IMR-90 (cell line): ENCODE measurements around the gene C10orf105. TPM values are rescaled to one million over a fixed set of nuclear protein-coding genes. Genes with fewer than 3 reads are reported as not detected.
A peak's percentile ranks its signal among the peaks of the same experiment; 100 is the strongest.

Experiments
- ATAC-seq: fragments of 200-7000 bp; cut with Tn5 transposase; 2 replicates; pipeline ENCODE4 v1.9.1; 2020; ENCODE audit warnings: low read depth, mild to moderate bottlenecking, moderate library complexity
- BruUV-seq: library from RNA; stranded (reverse); fragments of 400-500 nt; replicated peaks from 2 replicates; lab custom pipeline; 2021; lab: Mats Ljungman, UMichigan
- CTCF ChIA-PET: fragments of 300-600 bp; formaldehyde crosslinking; extraction: SDS; loops from one replicate; lab custom pipeline; 2021; ENCODE audit warnings: antibody characterized with exemption; lab: Yijun Ruan, JAX
- POLR2A ChIA-PET: fragments of 300-600 bp; sonication (Branson Sonifier 250); formaldehyde crosslinking; loops from one replicate; lab custom pipeline; 2022; ENCODE audit warnings: antibody characterized with exemption; ENCODE audit not compliant: unreplicated experiment; lab: Charles Lee
- DNase-seq: peaks from one replicate; pipeline ENCODE4 v3.0.0; 2013
- H2AFZ ChIP-seq: replicated peaks from 2 replicates; pipeline ENCODE3; 2013; ENCODE audit warnings: low read length, mild to moderate bottlenecking; ENCODE audit not compliant: poor library complexity
- H2AK5ac ChIP-seq: 2 replicates; pipeline ENCODE4 v1.6.1; 2013; ENCODE audit warnings: low read depth, low read length, inconsistent platforms
- H2AK9ac ChIP-seq: replicated peaks from 2 replicates; pipeline ENCODE3; 2013; ENCODE audit warnings: mild to moderate bottlenecking, low read depth, low read length, moderate library complexity; ENCODE audit not compliant: poor library complexity
- H2BK120ac ChIP-seq: 2 replicates; pipeline ENCODE4 v1.6.1; 2013; ENCODE audit warnings: low read depth, low read length, inconsistent platforms
- H2BK15ac ChIP-seq: 3 replicates; pipeline ENCODE4 v1.6.1; 2013; ENCODE audit warnings: low read depth, low read length, inconsistent platforms
- H2BK20ac ChIP-seq: 2 replicates; pipeline ENCODE4 v1.6.1; 2013; ENCODE audit warnings: low read depth, mild to moderate bottlenecking, inconsistent platforms, low read length, moderate library complexity
- H2BK5ac ChIP-seq: 2 replicates; pipeline ENCODE4 v1.6.1; 2013; ENCODE audit warnings: mild to moderate bottlenecking, low read depth, low read length, inconsistent platforms; ENCODE audit not compliant: poor library complexity, severe bottlenecking
- H3K14ac ChIP-seq: replicated peaks from 2 replicates; pipeline ENCODE4 v1.6.1; 2013; ENCODE audit warnings: low read depth, low read length, inconsistent platforms
- H3K18ac ChIP-seq: 2 replicates; pipeline ENCODE4 v1.6.1; 2013; ENCODE audit warnings: low read depth, low read length, control low read depth
- H3K23ac ChIP-seq: 2 replicates; pipeline ENCODE4 v1.6.1; 2013; ENCODE audit warnings: low read depth, low read length, inconsistent platforms
- H3K27ac ChIP-seq: 2 replicates; pipeline ENCODE4 v1.5.1; 2013; ENCODE audit warnings: mild to moderate bottlenecking, control low read depth, low read length; ENCODE audit not compliant: insufficient read depth
- H3K27me3 ChIP-seq: 2 replicates; pipeline ENCODE4 v1.6.1; 2013; ENCODE audit warnings: low read length; ENCODE audit not compliant: control insufficient read depth, insufficient read depth
- H3K36me3 ChIP-seq: 2 replicates; pipeline ENCODE4 v1.6.1; 2013; ENCODE audit warnings: low read length, mixed read lengths; ENCODE audit not compliant: control insufficient read depth, insufficient read depth
- H3K4ac ChIP-seq: 2 replicates; pipeline ENCODE4 v1.6.1; 2013; ENCODE audit warnings: low read depth, low read length, inconsistent platforms
- H3K4me1 ChIP-seq: 2 replicates; pipeline ENCODE4 v1.6.1; 2013; ENCODE audit warnings: low read length, mixed read lengths; ENCODE audit not compliant: control insufficient read depth, insufficient read depth
- H3K4me2 ChIP-seq: 2 replicates; pipeline ENCODE4 v1.6.1; 2013; ENCODE audit warnings: low read depth, mild to moderate bottlenecking, control low read depth, low read length, moderate library complexity
- H3K4me3 ChIP-seq: 2 replicates; pipeline ENCODE4 v1.5.1; 2013; ENCODE audit warnings: low read depth, mild to moderate bottlenecking, control low read depth, low read length, moderate library complexity; ENCODE audit not compliant: insufficient read depth
- H3K56ac ChIP-seq: 2 replicates; pipeline ENCODE4 v1.6.1; 2013; ENCODE audit warnings: low read length, inconsistent platforms; ENCODE audit not compliant: insufficient read depth; ENCODE audit errors: extremely low read depth
- H3K79me1 ChIP-seq, 2 experiments: 2 replicates each; pipeline ENCODE4 v1.6.1; 2013; ENCODE audit warnings: low read length in 2 of 2, inconsistent platforms in 1 of 2, low read depth in 1 of 2
- H3K9ac ChIP-seq: 2 replicates; pipeline ENCODE4 v1.6.1; 2013; ENCODE audit warnings: low read depth, low read length, control low read depth
- H3K9me1 ChIP-seq: 2 replicates; pipeline ENCODE4 v1.6.1; 2013; ENCODE audit warnings: low read length, inconsistent platforms; ENCODE audit not compliant: insufficient read depth
- H3K9me3 ChIP-seq: 2 replicates; pipeline ENCODE4 v1.6.1; 2013; ENCODE audit warnings: low read length; ENCODE audit not compliant: control insufficient read depth, insufficient read depth
- H4K20me1 ChIP-seq: 2 replicates; pipeline ENCODE4 v1.6.1; 2013; ENCODE audit warnings: low read length, inconsistent platforms; ENCODE audit not compliant: insufficient read depth
- H4K5ac ChIP-seq: 2 replicates; pipeline ENCODE4 v1.6.1; 2013; ENCODE audit warnings: mild to moderate bottlenecking, low read depth, low read length, control low read depth
- H4K8ac ChIP-seq, 2 experiments: 2 replicates each; pipeline ENCODE4 v1.6.1; 2013; ENCODE audit warnings: low read depth in 2 of 2, low read length in 2 of 2, control low read depth in 1 of 2, inconsistent platforms in 1 of 2
- H4K91ac ChIP-seq: 2 replicates; pipeline ENCODE4 v1.6.1; 2013; ENCODE audit warnings: low read depth, low read length, inconsistent platforms; ENCODE audit not compliant: insufficient read depth
- BHLHE40 ChIP-seq: fragments of 150-350 bp; IDR thresholded peaks from 2 replicates; pipeline ENCODE4 v1.6.1; 2016; ENCODE audit warnings: mild to moderate bottlenecking, low read depth, low read length
- POLR2A ChIP-seq: IDR thresholded peaks from 2 replicates; pipeline ENCODE4 v1.6.1; 2012; ENCODE audit warnings: mild to moderate bottlenecking, low read depth, low read length
- WGBS, 2 experiments: methylation state at CpG; one replicate each; pipeline versions ENCODE4 v1.1.5 to v1.1.7; 2013; ENCODE audit warnings: missing lambda C conversion rate in 2 of 2; ENCODE audit not compliant: insufficient read length in 1 of 2; ENCODE audit errors: extremely low coverage in 2 of 2; 5-methylcytosine and 5-hydroxymethylcytosine counted together
- dilution Hi-C: fragments of 300-500 bp; cut with HindIII; formaldehyde crosslinking; loops from one replicate; pipeline ENCODE4 v1.14.3; 2018; ENCODE audit warnings: low sequenced_read_pairs; ENCODE audit not compliant: unreplicated experiment
- in situ Hi-C: fragments of 300-500 bp; cut with MboI; formaldehyde crosslinking; loops from 3 replicates; pipeline ENCODE4 v1.14.3; 2019; ENCODE audit warnings: low sequenced_read_pairs, inconsistent platforms, mixed read lengths
- intact Hi-C: fragments of 100-400 bp; cut with micrococcal nuclease; formaldehyde crosslinking; loops from 2 replicates; pipeline ENCODE4 v1.10.0; 2022
- polyA plus RNA-seq, 3 experiments: library from polyadenylated mRNA; depleted of rRNA; stranded (reverse); fragments of >200 nt; gene quantifications; 2 replicates each; pipeline ENCODE4 v1.2.3, GENCODE V29; 2012; ENCODE audit warnings: low replicate concordance in 1 of 3
- total RNA-seq: library from RNA; depleted of rRNA; stranded (reverse); fragments of >200 nt; gene quantifications from 2 replicates; pipeline ENCODE4 v1.2.3, GENCODE V29; 2012

C10orf105 gene
- total and polyA plus RNA-seq, 2 of the 4 experiments (the other 2 are of a cell fraction) = under 0.01 TPM; not detected in 1

- Histone ChIP-seq H2BK5ac (no peak overlapping the region), H4K8ac (no peak overlapping the region), H2AK9ac (peak overlapping the region; percentile 58), H3K9me1 (no peaks in the 10 kb centered on the region), H3K27ac (no peak overlapping the region), H2AK5ac (no peak overlapping the region), H3K4ac (no peak overlapping the region), H3K14ac (no peak overlapping the region), H3K36me3 (no peaks in the 10 kb centered on the region), H2AFZ (no peak overlapping the region), H3K23ac (no peak overlapping the region), H3K56ac (no peak overlapping the region), H3K27me3 (peaks cover 15% of the 10 kb centered on the region; the same call in 1 of the 2 replicates), H2BK15ac (no peak overlapping the region), H3K4me2 (no peak overlapping the region), H4K5ac (no peak overlapping the region), H3K18ac (no peak overlapping the region), H3K4me1 (peaks cover 16% of the 10 kb centered on the region), H2BK120ac (no peak overlapping the region), H3K9me3 (peaks cover 2% of the 10 kb centered on the region; the same call in 1 of the 2 replicates), H3K4me3 (no peak overlapping the region), H4K20me1 (no peaks in the 10 kb centered on the region), H4K91ac (no peak overlapping the region), H3K9ac (no peak overlapping the region), H2BK20ac (no peak overlapping the region), H3K79me1 (no peaks in the 10 kb centered on the region)
- CTCF ChIA-PET = no interaction called here
- no peak for ATAC-seq
- no TSS peak for BruUV-seq
- POLR2A ChIA-PET = no interaction called here
- TF ChIP-seq BHLHE40 (no peak), POLR2A (no peak)
- in situ Hi-C loops (no loop called here), intact Hi-C loops (loop anchor here (5.0 kb wide), 2 partner anchors 57 to 102 kb away; no protein-coding TSS in a partner anchor), dilution Hi-C loops (no loop called here)
- WGBS, 2 experiments = 90% methylated on average over 2 of the region's 2 CpGs; no CpG with 5 or more reads in 1 of the 2 experiments
- DNase-seq = no peak
Observed at GRCh38 chr10:71710519-71710918, 9.1 kb downstream of the C10orf105 start.
